RCC 7860 (cell line): ENCODE measurements around the gene SCARF2.
"Not testable (repeated sequence)": the region's sequence is repeated elsewhere in the genome, so short reads cannot be mapped to it uniquely, and the experiment has no call there.

Experiments used
- DNase-seq: peaks from one replicate; pipeline ENCODE4 v3.0.0-alpha.2; 2015; ENCODE audit warnings: low spot score
- FAIRE-seq: peaks from 2 replicates; lab custom pipeline; 2012; peaks lifted over from hg19 to GRCh38; lab: Jason Lieb, UNC

Gene SCARF2

DNA sequence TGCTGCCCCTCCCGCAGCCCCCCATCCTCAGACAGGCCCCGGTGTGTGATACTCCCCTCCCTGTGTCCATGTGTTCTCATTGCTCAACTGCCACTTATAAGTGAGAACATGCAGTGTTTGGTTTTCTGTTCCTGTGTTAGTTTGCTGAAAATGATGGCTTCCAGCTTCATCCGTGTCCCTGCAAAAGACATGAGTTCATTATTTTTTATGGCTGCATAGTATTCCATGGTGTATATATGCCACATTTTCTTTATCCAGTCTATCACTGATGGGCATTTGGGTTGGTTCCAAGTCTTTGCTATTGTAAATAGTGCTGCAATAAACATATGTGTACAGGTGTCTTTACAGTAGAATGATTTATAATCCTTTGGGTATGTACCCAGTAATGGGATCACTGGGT lies 22.4 kb downstream of the SCARF2 start:
- FAIRE-seq, DNase-seq: not testable (repeated sequence)

GRCh38 chr22:20414450-20414849 lies 23.2 kb downstream of the SCARF2 start:
- FAIRE-seq = no peak
- DNase-seq = no peak

GRCh38 chr22:20414059-20414440 lies 23.6 kb downstream of the SCARF2 start:
- no peak for FAIRE-seq
- DNase-seq = no peak

GRCh38 chr22:20413217-20414058 lies 24.2 kb downstream of the SCARF2 start:
- FAIRE-seq = no peak
- no peak for DNase-seq

DNA sequence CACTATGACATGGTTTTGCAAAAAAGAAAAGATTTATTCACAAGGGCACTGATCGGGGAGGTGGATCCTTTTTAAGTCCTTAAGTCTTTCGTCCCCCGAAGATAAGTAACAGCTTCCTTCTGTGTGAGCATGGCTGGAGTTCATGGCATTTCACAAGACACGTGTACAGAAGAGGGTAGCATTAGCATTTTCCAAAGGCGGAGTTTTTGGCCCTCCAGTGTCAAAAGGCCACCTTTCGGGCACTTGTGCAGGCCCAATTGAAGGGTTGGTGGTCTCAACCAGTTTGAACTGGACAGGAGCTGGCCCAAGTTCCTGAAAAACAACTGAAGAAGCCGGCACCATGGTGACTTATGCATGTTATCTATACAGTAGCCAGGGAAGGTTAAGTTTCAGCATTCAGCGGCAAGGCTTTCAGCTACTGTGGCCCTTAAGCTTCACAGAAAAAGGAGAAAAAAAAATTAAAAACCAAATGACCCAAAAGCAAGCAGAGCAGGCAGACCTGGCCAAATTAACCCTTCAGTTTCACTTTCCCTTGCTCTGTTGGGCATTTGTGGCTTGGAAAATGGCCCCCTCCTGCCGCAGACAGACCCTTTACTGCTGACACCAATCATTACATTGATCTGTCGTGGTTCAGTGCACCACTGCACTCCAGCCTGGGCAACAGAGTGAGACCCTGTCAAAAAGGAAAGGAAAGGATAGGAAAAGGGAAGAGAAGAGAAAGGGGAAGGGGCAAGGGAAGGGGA lies 25.0 kb downstream of the SCARF2 start:
- no peak for FAIRE-seq

GRCh38 chr22:20409385-20409784 lies 28.2 kb downstream of the SCARF2 start:
- not testable (repeated sequence) for DNase-seq, FAIRE-seq

More for the DNA sequence above, 25.0 kb downstream of the SCARF2 start:
- no peak for DNase-seq

DNA sequence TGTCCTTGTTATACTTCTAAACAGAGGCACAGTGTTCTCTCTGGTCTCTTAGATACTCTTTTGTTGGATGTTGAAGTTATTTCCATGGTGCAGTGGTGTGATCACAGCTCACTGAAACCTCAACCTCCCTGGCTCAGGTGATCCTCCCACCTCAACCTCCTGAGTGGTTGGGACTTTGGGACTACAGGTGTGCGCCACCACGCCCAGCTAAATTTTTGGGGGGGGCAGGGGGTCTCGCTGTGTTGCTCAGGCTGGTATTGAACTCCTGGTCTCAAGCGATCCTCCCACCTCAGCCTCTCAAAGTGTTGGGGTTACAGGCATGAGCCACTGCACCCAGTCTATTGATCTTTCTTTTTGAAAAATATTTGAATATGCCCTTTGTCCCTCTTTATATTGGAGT lies 28.7 kb downstream of the SCARF2 start:
- no peak for FAIRE-seq
- DNase-seq = no peak

- FAIRE-seq (no peak), DNase-seq (no peak)
These were observed 29.8 kb downstream of the SCARF2 start for GRCh38 chr22:20407829-20408228.

GRCh38 chr22:20406686-20407408 lies 30.8 kb downstream of the SCARF2 start:
- DNase-seq = no peak
- no peak for FAIRE-seq

DNA sequence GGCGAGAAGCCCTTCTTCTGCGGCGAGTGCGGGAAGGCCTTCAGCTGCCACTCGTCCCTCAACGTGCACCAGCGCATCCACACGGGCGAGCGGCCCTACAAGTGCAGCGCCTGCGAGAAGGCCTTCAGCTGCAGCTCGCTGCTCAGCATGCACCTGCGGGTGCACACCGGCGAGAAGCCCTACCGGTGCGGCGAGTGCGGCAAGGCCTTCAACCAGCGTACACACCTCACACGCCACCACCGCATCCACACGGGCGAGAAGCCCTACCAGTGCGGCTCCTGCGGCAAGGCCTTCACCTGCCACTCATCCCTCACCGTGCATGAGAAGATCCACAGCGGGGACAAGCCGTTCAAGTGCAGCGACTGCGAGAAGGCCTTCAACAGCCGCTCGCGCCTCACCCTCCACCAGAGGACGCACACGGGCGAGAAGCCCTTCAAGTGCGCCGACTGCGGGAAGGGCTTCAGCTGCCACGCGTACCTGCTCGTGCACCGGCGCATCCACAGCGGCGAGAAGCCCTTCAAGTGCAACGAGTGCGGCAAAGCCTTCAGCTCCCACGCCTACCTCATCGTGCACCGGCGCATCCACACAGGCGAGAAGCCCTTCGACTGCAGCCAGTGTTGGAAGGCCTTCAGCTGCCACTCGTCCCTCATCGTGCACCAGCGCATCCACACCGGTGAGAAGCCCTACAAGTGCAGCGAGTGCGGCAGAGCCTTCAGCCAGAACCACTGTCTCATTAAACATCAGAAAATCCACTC lies 31.5 kb downstream of the SCARF2 start:
- DNase-seq (no peak), FAIRE-seq (no peak)

DNA sequence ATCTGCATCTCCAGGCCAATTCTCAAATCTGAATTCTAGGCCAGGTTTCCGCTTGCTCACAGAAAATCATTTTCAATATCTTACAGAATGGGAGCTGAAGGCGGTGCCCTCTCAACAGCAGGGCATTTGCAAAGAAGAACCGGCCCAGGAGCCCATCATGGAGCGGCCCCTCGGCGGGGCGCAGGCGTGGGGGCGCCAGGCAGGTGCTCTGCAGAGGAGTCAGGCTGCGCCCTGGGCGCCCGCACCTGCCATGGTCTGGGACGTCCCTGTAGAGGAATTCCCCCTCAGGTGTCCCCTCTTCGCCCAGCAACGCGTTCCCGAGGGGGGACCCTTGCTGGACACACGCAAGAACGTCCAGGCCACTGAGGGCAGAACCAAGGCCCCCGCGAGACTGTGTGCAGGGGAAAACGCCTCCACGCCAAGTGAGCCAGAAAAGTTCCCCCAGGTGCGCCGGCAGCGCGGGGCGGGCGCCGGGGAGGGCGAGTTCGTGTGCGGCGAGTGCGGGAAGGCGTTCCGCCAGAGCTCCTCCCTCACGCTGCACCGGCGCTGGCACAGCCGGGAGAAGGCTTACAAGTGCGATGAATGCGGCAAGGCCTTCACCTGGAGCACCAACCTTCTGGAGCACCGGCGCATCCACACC lies 32.2 kb downstream of the SCARF2 start:
- no peak for FAIRE-seq
- no peak for DNase-seq

DNA sequence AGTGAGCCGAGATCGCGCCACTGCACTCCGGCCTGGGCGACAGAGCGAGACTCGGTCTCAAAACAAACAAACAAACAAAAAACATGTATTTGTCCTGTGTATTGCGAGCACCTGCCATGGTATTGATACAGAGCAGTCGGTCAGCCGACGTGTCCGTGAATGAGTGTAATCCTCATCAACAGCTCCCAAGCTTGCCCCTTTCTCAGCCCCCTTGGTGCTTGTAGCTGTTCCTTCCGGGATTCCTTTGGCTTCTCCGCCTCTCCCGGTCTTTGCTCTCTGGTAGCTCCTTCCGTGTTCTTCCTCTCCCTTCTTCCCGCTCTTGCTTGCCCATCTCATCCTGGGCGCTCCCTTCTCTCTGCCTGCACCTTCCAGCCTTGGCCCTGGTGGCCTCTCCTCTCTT lies 32.7 kb downstream of the SCARF2 start:
- no peak for FAIRE-seq

GRCh38 chr22:20403779-20404140 lies 33.9 kb downstream of the SCARF2 start:
- FAIRE-seq (no peak), DNase-seq (no peak)

More for the DNA sequence above, 32.7 kb downstream of the SCARF2 start:
- DNase-seq = no peak

- FAIRE-seq = no peak
- no peak for DNase-seq
These were observed 34.5 kb downstream of the SCARF2 start for GRCh38 chr22:20402960-20403778.

DNA sequence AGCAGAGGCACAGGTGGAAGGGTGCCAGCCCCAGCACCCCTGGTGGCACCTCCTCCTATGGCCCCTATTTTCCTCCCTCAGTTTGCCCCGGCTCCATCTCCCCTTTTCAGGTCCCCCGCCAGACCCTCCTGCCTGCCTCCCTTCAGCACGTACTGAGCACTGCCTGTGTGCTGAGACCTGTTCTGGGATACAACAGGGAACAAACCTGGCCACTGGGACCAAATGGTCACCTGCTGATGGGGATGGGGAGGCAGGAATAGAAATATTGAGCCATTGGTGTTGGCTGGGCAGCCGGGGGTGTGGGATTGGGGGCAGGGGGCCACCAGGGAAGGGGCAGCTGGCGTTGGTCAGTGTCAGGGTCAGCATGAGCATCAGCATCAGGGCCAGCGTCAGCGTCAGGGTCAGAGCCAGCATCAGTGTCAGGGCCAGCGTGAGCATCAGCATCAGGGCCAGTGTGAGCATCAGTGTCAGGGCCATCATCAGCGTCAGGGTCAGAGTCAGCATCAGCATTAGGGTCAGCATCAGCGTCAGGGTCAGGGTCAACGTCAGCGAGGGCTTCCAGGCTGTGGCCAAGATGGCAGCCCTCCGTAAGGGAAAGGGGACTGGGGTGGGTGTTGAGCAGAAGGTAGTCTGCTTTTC lies 36.1 kb downstream of the SCARF2 start:
- DNase-seq (no peak), FAIRE-seq (no peak)

- no peak for DNase-seq
These were observed 36.8 kb downstream of the SCARF2 start for GRCh38 chr22:20400606-20401375.

GRCh38 chr22:20399866-20400605 lies 37.6 kb downstream of the SCARF2 start:
- DNase-seq = no peak
- no peak for FAIRE-seq

More at GRCh38 chr22:20400606-20401375, 36.8 kb downstream of the SCARF2 start:
- FAIRE-seq = no peak
